SK-N-MC (cell line): ENCODE measurements around the gene ZFYVE28.

Experiments used
- DNase-seq: peaks from one replicate; pipeline ENCODE4 v3.0.0-alpha.2; 2011; ENCODE audit warnings: low read depth, low spot score
- H3K27ac ChIP-seq: fragments of 200-600 bp; sonication (generic); 2 replicates; pipeline ENCODE4 v1.5.1; 2016; ENCODE audit warnings: mixed run types
- H3K36me3 ChIP-seq: fragments of 200-600 bp; sonication (generic); 2 replicates; pipeline ENCODE4 v1.6.1; 2017; ENCODE audit warnings: antibody characterized with exemption, low read length, mixed read lengths; ENCODE audit not compliant: insufficient read depth
- H3K4me3 ChIP-seq: fragments of 200-600 bp; sonication (generic); 2 replicates; pipeline ENCODE4 v1.5.1; 2016
- H3K9ac ChIP-seq: fragments of 200-600 bp; sonication (generic); 2 replicates; pipeline ENCODE4 v1.8.0; 2017; ENCODE audit warnings: mixed run types, mixed read lengths; ENCODE audit not compliant: insufficient read length
- H3K9me3 ChIP-seq: fragments of 200-600 bp; sonication (generic); 2 replicates; pipeline ENCODE4 v1.6.1; 2017; ENCODE audit warnings: low read depth, mild to moderate bottlenecking, antibody characterized with exemption, low read length, moderate library complexity, mixed read lengths
- EZH2 ChIP-seq: fragments of 200-600 bp; sonication (generic); IDR thresholded peaks from one replicate; pipeline ENCODE4 v1.6.1; 2017; ENCODE audit warnings: antibody characterized with exemption
- FOXP2 ChIP-seq: optimal IDR thresholded peaks from 2 replicates; pipeline ENCODE3; 2011; ENCODE audit warnings: mild to moderate bottlenecking, moderate library complexity; ENCODE audit not compliant: insufficient read depth; ENCODE audit errors: extremely low read length, control extremely low read depth
- POLR2AphosphoS5 ChIP-seq: IDR thresholded peaks from 2 replicates; pipeline ENCODE4 v1.6.1; 2012; ENCODE audit warnings: mild to moderate bottlenecking, low read depth, low read length, borderline replicate concordance

ZFYVE28 gene

GRCh38 chr4:2273221-2273620 lies 145.2 kb downstream of the ZFYVE28 start:
- H3K4me3 ChIP-seq, result no peak overlapping the region
- H3K9me3 ChIP-seq, result no peaks in the 10 kb centered on the region
- H3K36me3 ChIP-seq, result no peaks in the 10 kb centered on the region
- H3K9ac ChIP-seq, result no peak overlapping the region
- no peak overlapping the region for H3K27ac ChIP-seq
- DNase-seq, result no peak
- no peak for TF ChIP-seq FOXP2
- TF ChIP-seq POLR2AphosphoS5, result no peak
- no peak for TF ChIP-seq EZH2

- no peaks in the 10 kb centered on the region for H3K9me3 ChIP-seq
- H3K36me3 ChIP-seq, result no peaks in the 10 kb centered on the region
- H3K9ac ChIP-seq, result no peak overlapping the region
- H3K4me3 ChIP-seq, result no peak overlapping the region
- H3K27ac ChIP-seq, result no peak overlapping the region
- DNase-seq, result no peak
- TF ChIP-seq EZH2 (no peak), POLR2AphosphoS5 (no peak), FOXP2 (no peak)
These were observed 145.7 kb downstream of the ZFYVE28 start for GRCh38 chr4:2272828-2273120.

- no peak for DNase-seq
- H3K27ac ChIP-seq, result no peak overlapping the region
- no peaks in the 10 kb centered on the region for H3K36me3 ChIP-seq
- TF ChIP-seq FOXP2, result no peak
- no peak for TF ChIP-seq POLR2AphosphoS5
- no peak for TF ChIP-seq EZH2
- no peak overlapping the region for H3K9ac ChIP-seq
- no peak overlapping the region for H3K4me3 ChIP-seq
- no peaks in the 10 kb centered on the region for H3K9me3 ChIP-seq
These were observed 146.2 kb downstream of the ZFYVE28 start for GRCh38 chr4:2272026-2272827.

- DNase-seq, result no peak
- H3K9me3 ChIP-seq, result no peaks in the 10 kb centered on the region
- no peak overlapping the region for H3K27ac ChIP-seq
- no peak overlapping the region for H3K4me3 ChIP-seq
- TF ChIP-seq POLR2AphosphoS5 (no peak), EZH2 (no peak), FOXP2 (no peak)
- no peak overlapping the region for H3K9ac ChIP-seq
- no peaks in the 10 kb centered on the region for H3K36me3 ChIP-seq
These were observed 147.0 kb downstream of the ZFYVE28 start for GRCh38 chr4:2271279-2272025.

- Histone ChIP-seq H3K27ac (no peak overlapping the region), H3K9me3 (no peaks in the 10 kb centered on the region), H3K9ac (no peak overlapping the region), H3K4me3 (no peak overlapping the region), H3K36me3 (no peaks in the 10 kb centered on the region)
- DNase-seq, result no peak
- TF ChIP-seq EZH2 (no peak), POLR2AphosphoS5 (no peak), FOXP2 (no peak)
These were observed 147.9 kb downstream of the ZFYVE28 start for GRCh38 chr4:2270341-2271165.

GRCh38 chr4:2269618-2270163 lies 148.8 kb downstream of the ZFYVE28 start:
- no peak for DNase-seq
- TF ChIP-seq POLR2AphosphoS5 (no peak), EZH2 (no peak), FOXP2 (no peak)
- no peak overlapping the region for H3K4me3 ChIP-seq
- H3K9me3 ChIP-seq, result no peaks in the 10 kb centered on the region
- H3K9ac ChIP-seq, result no peak overlapping the region
- H3K27ac ChIP-seq, result no peak overlapping the region
- no peaks in the 10 kb centered on the region for H3K36me3 ChIP-seq

GRCh38 chr4:2269206-2269531 lies 149.3 kb downstream of the ZFYVE28 start:
- Histone ChIP-seq H3K9me3 (no peaks in the 10 kb centered on the region), H3K4me3 (no peak overlapping the region), H3K36me3 (no peaks in the 10 kb centered on the region), H3K9ac (no peak overlapping the region), H3K27ac (no peak overlapping the region)
- TF ChIP-seq POLR2AphosphoS5, result no peak
- no peak for TF ChIP-seq FOXP2
- no peak for TF ChIP-seq EZH2
- no peak for DNase-seq

GRCh38 chr4:2268357-2269205 lies 149.9 kb downstream of the ZFYVE28 start:
- DNase-seq, result no peak
- H3K9me3 ChIP-seq, result no peaks in the 10 kb centered on the region
- H3K4me3 ChIP-seq, result no peak overlapping the region
- H3K36me3 ChIP-seq, result no peaks in the 10 kb centered on the region
- no peak for TF ChIP-seq POLR2AphosphoS5
- TF ChIP-seq FOXP2, result no peak
- H3K27ac ChIP-seq, result no peak overlapping the region
- no peak overlapping the region for H3K9ac ChIP-seq
